C4-2B (cell line): Measurements from ENCODE around the gene SYTL3.

Source experiments
- CTCF ChIP-seq: fragments of 450-650 bp; conservative IDR thresholded peaks from 2 replicates; pipeline ENCODE4 v1.5.1; 2017; ENCODE audit warnings: mild to moderate bottlenecking
- ZFX ChIP-seq: fragments of 450-650 bp; IDR thresholded peaks from 2 replicates; pipeline ENCODE4 v1.6.1; 2017

GRCh38 chr6:158760618-158761250 lies 110.9 kb downstream of the SYTL3 start:
- TF ChIP-seq CTCF (no peak), ZFX (no peak)
